ENCODE measurements around the gene SLC39A11.
A peak's percentile ranks its signal among the peaks of the same experiment; 100 is the strongest.

The SLC39A11 gene

GRCh38 chr17:72982680-72983079 is 109.8 kb downstream of the SLC39A11 start:
- no peak for DNase-seq (ENCODE audit: low read depth)
- TF ChIP-seq, protein P1, sequence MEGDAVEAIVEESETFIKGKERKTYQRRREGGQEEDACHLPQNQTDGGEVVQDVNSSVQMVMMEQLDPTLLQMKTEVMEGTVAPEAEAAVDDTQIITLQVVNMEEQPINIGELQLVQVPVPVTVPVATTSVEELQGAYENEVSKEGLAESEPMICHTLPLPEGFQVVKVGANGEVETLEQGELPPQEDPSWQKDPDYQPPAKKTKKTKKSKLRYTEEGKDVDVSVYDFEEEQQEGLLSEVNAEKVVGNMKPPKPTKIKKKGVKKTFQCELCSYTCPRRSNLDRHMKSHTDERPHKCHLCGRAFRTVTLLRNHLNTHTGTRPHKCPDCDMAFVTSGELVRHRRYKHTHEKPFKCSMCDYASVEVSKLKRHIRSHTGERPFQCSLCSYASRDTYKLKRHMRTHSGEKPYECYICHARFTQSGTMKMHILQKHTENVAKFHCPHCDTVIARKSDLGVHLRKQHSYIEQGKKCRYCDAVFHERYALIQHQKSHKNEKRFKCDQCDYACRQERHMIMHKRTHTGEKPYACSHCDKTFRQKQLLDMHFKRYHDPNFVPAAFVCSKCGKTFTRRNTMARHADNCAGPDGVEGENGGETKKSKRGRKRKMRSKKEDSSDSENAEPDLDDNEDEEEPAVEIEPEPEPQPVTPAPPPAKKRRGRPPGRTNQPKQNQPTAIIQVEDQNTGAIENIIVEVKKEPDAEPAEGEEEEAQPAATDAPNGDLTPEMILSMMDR (conservative IDR thresholded peaks at IDR 0.05; ENCODE audit: low read depth, low read length) = no peak
- no peak overlapping the region for H3K4me3 ChIP-seq (ENCODE audit: low read depth, low read length)

- no peak overlapping the region for H3K4me3 ChIP-seq (ENCODE audit: low read depth, low read length)
- DNase-seq (ENCODE audit: low read depth) = peak; percentile 49
- TF ChIP-seq, protein P1 (conservative IDR thresholded peaks at IDR 0.05; ENCODE audit: low read depth, low read length) = no peak
These were observed 113.8 kb downstream of the SLC39A11 start for GRCh38 chr17:72978593-72979218.

DNA sequence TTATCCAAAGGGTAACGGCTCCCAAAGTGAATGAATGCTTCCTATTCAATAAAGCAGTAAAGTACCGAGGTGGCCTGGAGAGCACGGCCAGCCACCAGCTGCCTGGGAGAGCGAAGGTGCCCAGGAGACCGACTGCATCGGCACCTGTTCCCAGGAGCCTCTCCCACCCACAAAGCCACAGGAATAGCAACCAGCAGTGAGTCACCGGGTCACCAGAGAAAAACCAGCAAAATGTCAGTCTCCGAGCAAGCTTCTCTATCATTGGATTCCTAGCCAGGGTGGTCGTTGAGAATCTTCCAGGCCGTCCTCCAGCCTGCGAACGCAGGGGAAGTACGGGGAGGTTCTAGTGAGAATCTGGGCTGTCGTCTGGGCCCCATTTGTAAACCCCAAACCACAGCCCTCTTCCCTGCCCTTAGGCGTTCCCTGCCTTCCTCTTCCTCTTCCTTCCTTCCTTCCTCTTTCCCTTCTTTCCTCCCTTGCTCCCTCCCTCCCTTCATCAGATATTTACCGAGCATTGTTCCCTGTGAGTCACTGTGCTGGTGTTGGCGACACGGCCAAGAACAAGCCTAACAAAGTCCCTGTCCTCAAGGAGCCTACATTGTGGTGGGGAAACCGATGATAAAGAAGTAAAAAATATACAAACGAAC is 114.6 kb downstream of the SLC39A11 start:
- TF ChIP-seq, protein P1 (conservative IDR thresholded peaks at IDR 0.05; ENCODE audit: low read depth, low read length) = no peak
- H3K4me3 ChIP-seq (ENCODE audit: low read depth, low read length) = no peak overlapping the region
- peak; percentile 58 for DNase-seq (ENCODE audit: low read depth)

GRCh38 chr17:72976971-72977770 is 115.3 kb downstream of the SLC39A11 start:
- TF ChIP-seq, protein P1 (conservative IDR thresholded peaks at IDR 0.05; ENCODE audit: low read depth, low read length) = no peak
- peak; percentile 96 for DNase-seq (ENCODE audit: low read depth)
- peak overlapping the region; percentile 1 for H3K4me3 ChIP-seq (ENCODE audit: low read depth, low read length)

- no peak for DNase-seq (ENCODE audit: low read depth)
- H3K4me3 ChIP-seq (ENCODE audit: low read depth, low read length) = no peak overlapping the region
- TF ChIP-seq, protein P1 (conservative IDR thresholded peaks at IDR 0.05; ENCODE audit: low read depth, low read length) = no peak
These were observed 117.0 kb downstream of the SLC39A11 start for GRCh38 chr17:72975509-72975908.

DNA sequence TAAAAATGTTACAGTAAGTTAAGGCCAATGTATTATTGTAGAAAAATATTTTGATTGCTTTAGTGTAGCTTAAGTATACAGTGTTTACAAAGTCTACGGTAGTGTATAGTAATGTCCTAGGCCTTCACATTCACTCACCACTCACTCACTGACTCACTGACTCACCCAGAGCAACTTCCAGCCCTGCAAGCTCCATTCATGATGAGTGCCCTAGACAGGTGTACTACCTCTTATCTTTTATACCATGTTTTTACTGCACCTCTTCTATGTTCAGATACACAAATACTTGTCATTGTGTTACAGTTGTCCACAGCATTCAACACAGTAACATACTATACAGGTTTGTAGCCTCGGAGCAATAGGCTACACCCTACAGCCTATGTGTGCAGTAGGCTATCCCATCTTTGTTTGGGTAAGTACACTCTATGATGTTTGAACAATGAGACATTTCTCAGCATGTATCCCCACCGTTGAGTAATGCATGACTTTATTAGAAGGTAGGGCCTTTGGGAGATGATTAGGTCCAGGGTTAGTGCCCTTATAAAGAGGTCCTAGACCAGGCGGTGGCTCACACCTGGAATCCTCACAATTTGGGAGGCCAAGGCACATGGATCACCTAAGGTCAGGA is 117.8 kb downstream of the SLC39A11 start:
- peak; percentile 39 for DNase-seq (ENCODE audit: low read depth)
- no peak overlapping the region for H3K4me3 ChIP-seq (ENCODE audit: low read depth, low read length)
- TF ChIP-seq, protein P1 (conservative IDR thresholded peaks at IDR 0.05; ENCODE audit: low read depth, low read length) = no peak
